HepG2 (cell line): Measurements from ENCODE around the gene PRSS33. TPM values are rescaled to one million over a fixed set of nuclear protein-coding genes. Genes with fewer than 3 reads are reported as not detected.

Experiments
- SMC3 ChIP-seq: IDR thresholded peaks from 2 replicates; pipeline ENCODE4 v1.6.1; 2011; ENCODE audit warnings: low read length, improper control_type of control experiment
- SP2 ChIP-seq: sonication (generic); formaldehyde crosslinking; IDR thresholded peaks from 2 replicates; pipeline ENCODE4 v1.5.1; 2020; ENCODE audit warnings: mild to moderate bottlenecking, missing genetic modification reagents
- ZKSCAN8 ChIP-seq: IDR thresholded peaks from 2 replicates; pipeline ENCODE4 v1.6.1; 2016; ENCODE audit warnings: borderline replicate concordance, missing genetic modification reagents, missing compliant biosample characterization
- ZNF225 ChIP-seq: sonication (generic); formaldehyde crosslinking; IDR thresholded peaks from 2 replicates; pipeline ENCODE4 v1.4.0; 2020; ENCODE audit warnings: mild to moderate bottlenecking, missing genetic modification reagents
- ZNF441 ChIP-seq: sonication (generic); formaldehyde crosslinking; IDR thresholded peaks from 2 replicates; pipeline ENCODE4 v1.7.0; 2021; ENCODE audit warnings: missing genetic modification reagents, borderline replicate concordance
- ZNF644 ChIP-seq: IDR thresholded peaks from 2 replicates; pipeline ENCODE4 v1.6.1; 2016; ENCODE audit warnings: low read depth
- ZNF7 ChIP-seq: IDR thresholded peaks from 2 replicates; pipeline ENCODE4 v1.6.1; 2016; ENCODE audit warnings: missing biosample characterization, missing genetic modification reagents
- ZNF792 ChIP-seq: IDR thresholded peaks from 2 replicates; pipeline ENCODE4 v1.6.1; 2016
- polyA plus RNA-seq, 8 experiments: library from polyadenylated mRNA; depleted of rRNA in 3 of 8; stranded (reverse) in 7 of 8; unstranded in 1 of 8; fragments of >200 nt; fragmentation: Illumina TruSeq in 4 of 8; extraction: Trizol in 4 of 8; gene quantifications; 2 replicates each; pipeline versions ENCODE4 v1.2.1 to v1.2.3, GENCODE V29; 2011 to 2016; ENCODE audit warnings: low read depth in 4 of 8, missing spikeins in 1 of 8, mixed read lengths in 1 of 8; ENCODE audit not compliant: insufficient read depth in 1 of 8
- total RNA-seq, 5 experiments: library from RNA; depleted of rRNA; stranded (reverse); fragments of >200 nt; fragmentation: Illumina TruSeq; extraction: Trizol; gene quantifications; 2 replicates each; pipeline ENCODE4 v1.2.3, GENCODE V29; 2016; ENCODE audit warnings: low read depth in 1 of 5
- TF ChIP-seq, protein P1 (sequence below): sonication (generic); formaldehyde crosslinking; IDR thresholded peaks from 2 replicates; pipeline ENCODE4 v1.4.0; 2020; ENCODE audit warnings: low read depth, missing genetic modification reagents
- TF ChIP-seq, protein P2 (sequence below): IDR thresholded peaks from 2 replicates; pipeline ENCODE4 v1.6.1; 2016; ENCODE audit warnings: mild to moderate bottlenecking
- TF ChIP-seq, protein P3 (sequence below): IDR thresholded peaks from 2 replicates; pipeline ENCODE4 v1.6.1; 2016; ENCODE audit warnings: missing compliant biosample characterization, missing genetic modification reagents, borderline replicate concordance
- TF ChIP-seq, protein P4 (sequence below), 2 experiments: sonication (generic) in 1 of 2; formaldehyde crosslinking in 1 of 2; IDR thresholded peaks; 2 replicates each; pipeline versions ENCODE4 v1.4.0 to v1.6.1; 2016 to 2020; ENCODE audit warnings: borderline replicate concordance in 1 of 2, low read depth in 1 of 2, mild to moderate bottlenecking in 1 of 2, missing genetic modification reagents in 1 of 2
- TF ChIP-seq, protein P5 (sequence below): fragments of 450-650 bp; IDR thresholded peaks from 2 replicates; pipeline ENCODE4 v1.6.1; 2017

PRSS33 gene
- total and polyA plus RNA-seq, 2 of the 13 experiments (the other 11 are each of a cell fraction or from before 2014, with no cell fraction given) = not detected

DNA sequence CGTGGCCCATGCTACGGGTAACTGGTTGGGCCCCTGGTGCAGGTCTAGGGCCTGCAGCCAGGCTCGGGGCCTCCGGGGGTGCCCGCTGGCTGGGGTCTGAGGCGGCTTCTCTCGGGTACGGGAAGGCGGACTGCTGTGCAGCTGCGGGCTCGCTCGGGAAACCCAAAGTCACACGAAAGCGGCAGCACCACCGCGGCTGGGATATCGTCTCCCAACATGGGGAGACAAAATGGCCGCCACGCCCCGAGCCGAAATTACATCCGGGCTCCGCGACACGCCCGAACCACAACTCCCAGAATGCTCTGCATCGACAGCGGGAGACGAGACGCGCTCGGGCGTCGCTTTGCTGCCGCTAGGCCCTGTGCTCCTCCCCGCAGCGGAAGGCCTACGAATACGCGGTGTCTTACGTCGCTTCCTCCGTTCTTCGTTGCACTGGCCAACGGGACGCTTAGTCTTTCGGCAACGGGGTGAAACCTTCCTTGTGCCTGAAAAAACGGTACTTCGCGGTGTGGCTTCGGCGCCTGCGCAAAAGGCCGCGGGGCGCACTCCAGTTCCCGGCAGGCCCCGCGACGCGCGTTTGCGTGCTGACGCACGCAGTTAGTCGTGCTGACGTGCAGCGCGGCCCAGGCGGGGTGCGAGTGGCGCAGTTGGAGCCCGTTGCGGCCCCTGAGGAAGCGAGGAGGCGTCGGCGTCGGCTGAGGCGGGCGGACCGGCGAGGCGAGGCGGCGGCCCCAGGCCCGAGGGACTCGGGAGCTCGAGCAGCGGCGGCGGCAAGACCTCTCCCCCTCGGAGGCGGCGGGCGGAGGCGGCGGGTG lies 35.1 kb downstream of the PRSS33 start, which contains the start of gene SRRM2 (continued):
- TF ChIP-seq, protein P1, sequence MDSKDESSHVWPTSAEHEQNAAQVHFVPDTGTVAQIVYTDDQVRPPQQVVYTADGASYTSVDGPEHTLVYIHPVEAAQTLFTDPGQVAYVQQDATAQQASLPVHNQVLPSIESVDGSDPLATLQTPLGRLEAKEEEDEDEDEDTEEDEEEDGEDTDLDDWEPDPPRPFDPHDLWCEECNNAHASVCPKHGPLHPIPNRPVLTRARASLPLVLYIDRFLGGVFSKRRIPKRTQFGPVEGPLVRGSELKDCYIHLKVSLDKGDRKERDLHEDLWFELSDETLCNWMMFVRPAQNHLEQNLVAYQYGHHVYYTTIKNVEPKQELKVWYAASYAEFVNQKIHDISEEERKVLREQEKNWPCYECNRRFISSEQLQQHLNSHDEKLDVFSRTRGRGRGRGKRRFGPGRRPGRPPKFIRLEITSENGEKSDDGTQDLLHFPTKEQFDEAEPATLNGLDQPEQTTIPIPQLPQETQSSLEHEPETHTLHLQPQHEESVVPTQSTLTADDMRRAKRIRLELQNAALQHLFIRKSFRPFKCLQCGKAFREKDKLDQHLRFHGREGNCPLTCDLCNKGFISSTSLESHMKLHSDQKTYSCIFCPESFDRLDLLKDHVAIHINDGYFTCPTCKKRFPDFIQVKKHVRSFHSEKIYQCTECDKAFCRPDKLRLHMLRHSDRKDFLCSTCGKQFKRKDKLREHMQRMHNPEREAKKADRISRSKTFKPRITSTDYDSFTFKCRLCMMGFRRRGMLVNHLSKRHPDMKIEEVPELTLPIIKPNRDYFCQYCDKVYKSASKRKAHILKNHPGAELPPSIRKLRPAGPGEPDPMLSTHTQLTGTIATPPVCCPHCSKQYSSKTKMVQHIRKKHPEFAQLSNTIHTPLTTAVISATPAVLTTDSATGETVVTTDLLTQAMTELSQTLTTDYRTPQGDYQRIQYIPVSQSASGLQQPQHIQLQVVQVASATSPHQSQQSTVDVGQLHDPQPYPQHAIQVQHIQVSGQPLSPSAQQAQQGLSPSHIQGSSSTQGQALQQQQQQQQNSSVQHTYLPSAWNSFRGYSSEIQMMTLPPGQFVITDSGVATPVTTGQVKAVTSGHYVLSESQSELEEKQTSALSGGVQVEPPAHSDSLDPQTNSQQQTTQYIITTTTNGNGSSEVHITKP (CRISPR knock-in tag) = no peak
- TF ChIP-seq, protein P2, sequence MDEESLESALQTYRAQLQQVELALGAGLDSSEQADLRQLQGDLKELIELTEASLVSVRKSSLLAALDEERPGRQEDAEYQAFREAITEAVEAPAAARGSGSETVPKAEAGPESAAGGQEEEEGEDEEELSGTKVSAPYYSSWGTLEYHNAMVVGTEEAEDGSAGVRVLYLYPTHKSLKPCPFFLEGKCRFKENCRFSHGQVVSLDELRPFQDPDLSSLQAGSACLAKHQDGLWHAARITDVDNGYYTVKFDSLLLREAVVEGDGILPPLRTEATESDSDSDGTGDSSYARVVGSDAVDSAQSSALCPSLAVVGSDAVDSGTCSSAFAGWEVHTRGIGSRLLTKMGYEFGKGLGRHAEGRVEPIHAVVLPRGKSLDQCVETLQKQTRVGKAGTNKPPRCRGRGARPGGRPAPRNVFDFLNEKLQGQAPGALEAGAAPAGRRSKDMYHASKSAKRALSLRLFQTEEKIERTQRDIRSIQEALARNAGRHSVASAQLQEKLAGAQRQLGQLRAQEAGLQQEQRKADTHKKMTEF (CRISPR knock-in tag) = peak; percentile 74; the same call in 1 of the 2 replicates
- TF ChIP-seq, protein P3, sequence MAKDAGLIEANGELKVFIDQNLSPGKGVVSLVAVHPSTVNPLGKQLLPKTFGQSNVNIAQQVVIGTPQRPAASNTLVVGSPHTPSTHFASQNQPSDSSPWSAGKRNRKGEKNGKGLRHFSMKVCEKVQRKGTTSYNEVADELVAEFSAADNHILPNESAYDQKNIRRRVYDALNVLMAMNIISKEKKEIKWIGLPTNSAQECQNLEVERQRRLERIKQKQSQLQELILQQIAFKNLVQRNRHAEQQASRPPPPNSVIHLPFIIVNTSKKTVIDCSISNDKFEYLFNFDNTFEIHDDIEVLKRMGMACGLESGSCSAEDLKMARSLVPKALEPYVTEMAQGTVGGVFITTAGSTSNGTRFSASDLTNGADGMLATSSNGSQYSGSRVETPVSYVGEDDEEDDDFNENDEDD (CRISPR knock-in tag) = peak; percentile 69; the same call in 1 of the 2 replicates
- TF ChIP-seq ZNF644 (0 out of 2 replicates have a peak, but pooled peaks have one; percentile 7), SP2 (peak; percentile 7; the same call in 1 of the 2 replicates), ZNF225 (CRISPR knock-in tag) (no peak), ZKSCAN8 (CRISPR knock-in tag) (no peak), SMC3 (no peak), ZNF441 (CRISPR knock-in tag) (0 out of 2 replicates have a peak, but pooled peaks have one; percentile 15), ZNF7 (CRISPR knock-in tag) (no peak), ZNF792 (CRISPR knock-in tag) (no peak; the same call in 1 of the 2 replicates)
- TF ChIP-seq, protein P4, sequence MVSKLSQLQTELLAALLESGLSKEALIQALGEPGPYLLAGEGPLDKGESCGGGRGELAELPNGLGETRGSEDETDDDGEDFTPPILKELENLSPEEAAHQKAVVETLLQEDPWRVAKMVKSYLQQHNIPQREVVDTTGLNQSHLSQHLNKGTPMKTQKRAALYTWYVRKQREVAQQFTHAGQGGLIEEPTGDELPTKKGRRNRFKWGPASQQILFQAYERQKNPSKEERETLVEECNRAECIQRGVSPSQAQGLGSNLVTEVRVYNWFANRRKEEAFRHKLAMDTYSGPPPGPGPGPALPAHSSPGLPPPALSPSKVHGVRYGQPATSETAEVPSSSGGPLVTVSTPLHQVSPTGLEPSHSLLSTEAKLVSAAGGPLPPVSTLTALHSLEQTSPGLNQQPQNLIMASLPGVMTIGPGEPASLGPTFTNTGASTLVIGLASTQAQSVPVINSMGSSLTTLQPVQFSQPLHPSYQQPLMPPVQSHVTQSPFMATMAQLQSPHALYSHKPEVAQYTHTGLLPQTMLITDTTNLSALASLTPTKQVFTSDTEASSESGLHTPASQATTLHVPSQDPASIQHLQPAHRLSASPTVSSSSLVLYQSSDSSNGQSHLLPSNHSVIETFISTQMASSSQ (IDR thresholded peaks at IDR 0.05; ENCODE audit: low read depth) = no peak
- TF ChIP-seq, protein P4 (CRISPR knock-in tag; IDR thresholded peaks at IDR 0.05; ENCODE audit: borderline replicate concordance) = peak; percentile 70; the same call in 1 of the 2 replicates
- TF ChIP-seq, protein P5, sequence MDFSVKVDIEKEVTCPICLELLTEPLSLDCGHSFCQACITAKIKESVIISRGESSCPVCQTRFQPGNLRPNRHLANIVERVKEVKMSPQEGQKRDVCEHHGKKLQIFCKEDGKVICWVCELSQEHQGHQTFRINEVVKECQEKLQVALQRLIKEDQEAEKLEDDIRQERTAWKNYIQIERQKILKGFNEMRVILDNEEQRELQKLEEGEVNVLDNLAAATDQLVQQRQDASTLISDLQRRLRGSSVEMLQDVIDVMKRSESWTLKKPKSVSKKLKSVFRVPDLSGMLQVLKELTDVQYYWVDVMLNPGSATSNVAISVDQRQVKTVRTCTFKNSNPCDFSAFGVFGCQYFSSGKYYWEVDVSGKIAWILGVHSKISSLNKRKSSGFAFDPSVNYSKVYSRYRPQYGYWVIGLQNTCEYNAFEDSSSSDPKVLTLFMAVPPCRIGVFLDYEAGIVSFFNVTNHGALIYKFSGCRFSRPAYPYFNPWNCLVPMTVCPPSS = no peak
